ENCODE measurements around the gene TRIO. TPM values are rescaled to one million over a fixed set of nuclear protein-coding genes. Genes with fewer than 3 reads are reported as not detected.

The TRIO gene
- total RNA-seq, 1 experiment from 2014 or later, result 68.4 TPM

GRCh38 chr5:14353726-14354474, 210.8 kb downstream of the TRIO start:
- Histone ChIP-seq H3K27ac (ENCODE audit: low read depth, low read length) (no peak overlapping the region), H3K27me3 (ENCODE audit: insufficient read depth, low read length) (no peaks in the 10 kb centered on the region), H3K4me1 (ENCODE audit: control insufficient read depth in 1 of 2, insufficient read depth in 2 of 2, low read length in 2 of 2) (no peaks in the 10 kb centered on the region), H3K4me2 (ENCODE audit: low read length) (no peak overlapping the region), H3K4me3 (replicated peaks in 1 of 2; ENCODE audit: low read depth in 1 of 2, low read length in 2 of 2) (no peak overlapping the region), H3K9me3 (ENCODE audit: control insufficient read depth in 1 of 2, insufficient read depth in 1 of 2, low read depth in 1 of 2, low read length in 2 of 2) (no peaks in the 10 kb centered on the region), H3K9me2 (ENCODE audit: insufficient read depth) (no peaks in the 10 kb centered on the region), H3K36me3 (ENCODE audit: control insufficient read depth in 1 of 2, insufficient read depth in 2 of 2, low read length in 2 of 2) (peaks cover 0 to 3% of the 10 kb centered on the region in 2 experiments; a peak in 1 of 4 replicates), H2AFZ (ENCODE audit: low read depth, low read length, poor library complexity, severe bottlenecking) (no peak overlapping the region), H4K20me1 (ENCODE audit: insufficient read depth) (0 out of 2 replicates have a peak, but pooled peaks cover 3% of the 10 kb centered on the region), H3K79me2 (ENCODE audit: insufficient read depth, low read length) (peaks cover 27% of the 10 kb centered on the region), H3K9ac (ENCODE audit: low read length) (no peak overlapping the region)
- ATAC-seq (no peak), DNase-seq (ENCODE audit: low read depth, low spot score) (no peak)
- intact Hi-C loops (cut with micrococcal nuclease), result loop anchor here (2.0 kb wide), 1 partner anchor 295 kb away; no protein-coding TSS in a partner anchor
- POLR2A ChIA-PET, result no interaction called here
- no TSS peak for BruUV-seq (replicated peaks)
- CTCF ChIA-PET, result interaction anchor here (0.8 to 1.0 kb wide), 2 partner anchors 9 to 294 kb away, joined by 3 to 4 read pairs; no protein-coding TSS in a partner anchor
- RAD21 ChIA-PET (ENCODE audit: low non-redundant PET in 1 of 2, low total read pairs in 2 of 2, uncharacterized antibody in 2 of 2, unreplicated experiment in 2 of 2), result no interaction called here
- TF ChIP-seq POLR2AphosphoS5 (IDR thresholded peaks at IDR 0.05; ENCODE audit: low read depth, low read length) (no peak), ELF1 (IDR thresholded peaks at IDR 0.05; ENCODE audit: borderline replicate concordance, low read depth) (no peak), POLR2A (IDR thresholded peaks at IDR 0.05; ENCODE audit: borderline replicate concordance, extremely low read depth, insufficient read depth, insufficient read length) (no peak), ATF3 (IDR thresholded peaks at IDR 0.05) (no peak), EGR1 (IDR thresholded peaks at IDR 0.05; ENCODE audit: low read depth) (no peak), CTCF (IDR thresholded peaks at IDR 0.05 in 2 of 3, conservative IDR thresholded peaks at IDR 0.05 in 1 of 3; ENCODE audit: borderline replicate concordance in 1 of 3, insufficient read depth in 1 of 3, low read depth in 2 of 3, low read length in 2 of 3) (no peak), ZBTB33 (IDR thresholded peaks at IDR 0.05; ENCODE audit: extremely low read depth, insufficient replicate concordance, low read length) (no peak), CEBPB (IDR thresholded peaks at IDR 0.05; ENCODE audit: low read depth) (no peak), ZNF274 (IDR thresholded peaks at IDR 0.05; ENCODE audit: low read depth, low read length) (no peak)

Measured in HCT116 (cell line).